H1 (cell line): ENCODE data around the gene FOSL1. TPM values are rescaled to one million over a fixed set of nuclear protein-coding genes. Genes with fewer than 3 reads are reported as not detected.

ENCODE experiments used
- CTCF ChIA-PET: fragments of 300-600 bp; sonication (Branson Sonifier 250); formaldehyde crosslinking; loops from one replicate; lab custom pipeline; 2021; ENCODE audit not compliant: partially characterized antibody; lab: Charles Lee
- POLR2A ChIA-PET: fragments of 300-600 bp; sonication (Branson Sonifier 250); formaldehyde crosslinking; loops from one replicate; lab custom pipeline; 2021; ENCODE audit warnings: inconsistent platforms; ENCODE audit not compliant: partially characterized antibody; lab: Charles Lee
- DNase-seq, 2 experiments: peaks; one replicate each; pipeline versions ENCODE4 v3.0.0 to v3.0.0-alpha.2; 2010 to 2022; ENCODE audit warnings: low spot score in 2 of 2, low read depth in 1 of 2, mixed read lengths in 1 of 2
- FAIRE-seq: peaks from 2 replicates; lab custom pipeline; 2011; peaks lifted over from hg19 to GRCh38; lab: Jason Lieb, UNC
- H2AFZ ChIP-seq: 2 replicates; pipeline ENCODE4 v1.8.1; 2012; ENCODE audit warnings: low read length, inconsistent platforms
- H2AK5ac ChIP-seq: 2 replicates; pipeline ENCODE4 v1.6.1; 2013; ENCODE audit warnings: low read depth, low read length
- H2BK120ac ChIP-seq: replicated peaks from 2 replicates; pipeline ENCODE3; 2013; ENCODE audit warnings: low read depth, low read length, inconsistent platforms
- H2BK12ac ChIP-seq: 2 replicates; pipeline ENCODE4 v1.6.1; 2013; ENCODE audit warnings: low read depth, low read length
- H2BK15ac ChIP-seq: 2 replicates; pipeline ENCODE4 v1.6.1; 2013; ENCODE audit warnings: low read length
- H2BK20ac ChIP-seq: 2 replicates; pipeline ENCODE4 v1.6.1; 2013; ENCODE audit warnings: low read length
- H2BK5ac ChIP-seq: 2 replicates; pipeline ENCODE4 v1.6.1; 2013; ENCODE audit warnings: low read depth, low read length
- H3K14ac ChIP-seq: 2 replicates; pipeline ENCODE4 v1.6.1; 2013; ENCODE audit warnings: inconsistent platforms; ENCODE audit not compliant: insufficient read length
- H3K18ac ChIP-seq: 2 replicates; pipeline ENCODE4 v1.6.1; 2013; ENCODE audit warnings: low read length; ENCODE audit errors: extremely low read depth
- H3K23ac ChIP-seq: 2 replicates; pipeline ENCODE4 v1.6.1; 2013; ENCODE audit warnings: inconsistent platforms; ENCODE audit not compliant: insufficient read length
- H3K23me2 ChIP-seq: 2 replicates; pipeline ENCODE4 v1.6.1; 2013; ENCODE audit warnings: low read depth, low read length
- H3K27ac ChIP-seq: 2 replicates; pipeline ENCODE4 v1.6.1; 2011; ENCODE audit warnings: low read depth, low read length, inconsistent platforms
- H3K27me3 ChIP-seq, 4 experiments: replicated peaks in 1 of 4; 1 replicate in 1 of 4; 2 replicates in 3 of 4; pipeline versions ENCODE4 v1.6.1 to v1.8.1; 2011 to 2013; ENCODE audit warnings: low read length in 3 of 4, mild to moderate bottlenecking in 3 of 4, inconsistent platforms in 2 of 4, mixed read lengths in 2 of 4, moderate library complexity in 1 of 4; ENCODE audit not compliant: control insufficient read depth in 3 of 4, insufficient read depth in 3 of 4; ENCODE audit errors: extremely low read depth in 1 of 4
- H3K36me3 ChIP-seq, 4 experiments: 2 replicates each; pipeline versions ENCODE4 v1.6.1 to v1.8.1; 2011 to 2013; ENCODE audit warnings: mild to moderate bottlenecking in 4 of 4, low read length in 3 of 4, moderate library complexity in 2 of 4, control low read depth in 1 of 4, inconsistent platforms in 1 of 4; ENCODE audit not compliant: insufficient read depth in 4 of 4, control insufficient read depth in 2 of 4
- H3K4ac ChIP-seq: replicated peaks from 2 replicates; pipeline ENCODE3; 2013; ENCODE audit warnings: low read length, low read depth, mixed read lengths, inconsistent platforms; ENCODE audit not compliant: insufficient read length
- H3K4me1 ChIP-seq, 4 experiments: replicated peaks in 1 of 4; 1 replicate in 1 of 4; 2 replicates in 3 of 4; pipeline versions ENCODE4 v1.6.1 to v1.8.1; 2011 to 2013; ENCODE audit warnings: low read length in 3 of 4, inconsistent platforms in 2 of 4, mixed read lengths in 1 of 4; ENCODE audit not compliant: insufficient read depth in 4 of 4, control insufficient read depth in 3 of 4
- H3K4me2 ChIP-seq, 2 experiments: 2 replicates each; pipeline versions ENCODE4 v1.6.1 to v1.8.1; 2011 to 2013; ENCODE audit warnings: low read depth in 2 of 2, low read length in 2 of 2, control low read depth in 1 of 2, inconsistent platforms in 1 of 2, mild to moderate bottlenecking in 1 of 2; ENCODE audit not compliant: insufficient read depth in 1 of 2
- H3K4me3 ChIP-seq, 4 experiments: fragments of 200-600, 300-600 bp in 1 of 4; sonication (generic), shearing (Covaris generic), sonication (Bioruptor Twin) in 1 of 4; 2 replicates each; pipeline versions ENCODE4 v1.5.1 to v1.8.1; 2011 to 2016; ENCODE audit warnings: low read length in 4 of 4, low read depth in 3 of 4, control low read depth in 2 of 4, inconsistent platforms in 2 of 4, mild to moderate bottlenecking in 2 of 4, mixed read lengths in 1 of 4, moderate library complexity in 1 of 4; ENCODE audit not compliant: insufficient read depth in 2 of 4; ENCODE audit errors: extremely low read depth in 1 of 4
- H3K56ac ChIP-seq: replicated peaks from 2 replicates; pipeline ENCODE3; 2013; ENCODE audit warnings: low read depth, mild to moderate bottlenecking, mixed read lengths, low read length, inconsistent platforms; ENCODE audit not compliant: insufficient read length
- H3K79me1 ChIP-seq: 2 replicates; pipeline ENCODE4 v1.6.1; 2013; ENCODE audit warnings: low read depth, low read length, control low read depth
- H3K79me2 ChIP-seq, 2 experiments: 2 replicates each; pipeline versions ENCODE4 v1.6.1 to v1.8.1; 2012 to 2013; ENCODE audit warnings: low read length in 2 of 2, mild to moderate bottlenecking in 2 of 2, inconsistent platforms in 1 of 2; ENCODE audit not compliant: insufficient read depth in 2 of 2, control insufficient read depth in 1 of 2
- H3K9ac ChIP-seq, 4 experiments: replicated peaks in 1 of 4; 1 replicate in 1 of 4; 2 replicates in 3 of 4; pipeline versions ENCODE4 v1.6.1 to v1.8.1; 2011 to 2013; ENCODE audit warnings: low read depth in 3 of 4, low read length in 3 of 4, control low read depth in 2 of 4, mild to moderate bottlenecking in 2 of 4, moderate library complexity in 2 of 4, inconsistent platforms in 1 of 4; ENCODE audit errors: extremely low read depth in 1 of 4
- H3K9me3 ChIP-seq, 2 experiments: 2 replicates each; pipeline versions ENCODE4 v1.6.1 to v1.8.1; 2012 to 2013; ENCODE audit warnings: mild to moderate bottlenecking in 2 of 2, moderate library complexity in 2 of 2, control low read depth in 1 of 2, inconsistent platforms in 1 of 2, low read depth in 1 of 2, low read length in 1 of 2, mixed read lengths in 1 of 2; ENCODE audit not compliant: insufficient read depth in 2 of 2
- H4K20me1 ChIP-seq, 2 experiments: replicated peaks in 1 of 2; 2 replicates each; pipeline versions ENCODE3 to v1.8.1; 2011 to 2013; ENCODE audit warnings: inconsistent platforms in 2 of 2, low read length in 2 of 2, mild to moderate bottlenecking in 1 of 2; ENCODE audit not compliant: insufficient read depth in 2 of 2, control insufficient read depth in 1 of 2
- H4K5ac ChIP-seq: 2 replicates; pipeline ENCODE4 v1.6.1; 2013; ENCODE audit warnings: low read length, low read depth, mixed read lengths, inconsistent platforms; ENCODE audit not compliant: insufficient read length
- H4K8ac ChIP-seq: 2 replicates; pipeline ENCODE4 v1.8.0; 2013; ENCODE audit warnings: mild to moderate bottlenecking, moderate library complexity, low read length, inconsistent platforms; ENCODE audit not compliant: insufficient read depth; ENCODE audit errors: extremely low read depth
- H4K91ac ChIP-seq: replicated peaks from 2 replicates; pipeline ENCODE3; 2013; ENCODE audit warnings: low read length, mixed read lengths, inconsistent platforms; ENCODE audit not compliant: insufficient read length
- CHD1 ChIP-seq: IDR thresholded peaks from 2 replicates; pipeline ENCODE4 v1.6.1; 2012; ENCODE audit warnings: low read depth, low read length, improper control_type of control experiment
- CHD2 ChIP-seq: IDR thresholded peaks from 2 replicates; pipeline ENCODE4 v1.6.1; 2012; ENCODE audit warnings: low read length, improper control_type of control experiment
- CTBP2 ChIP-seq: IDR thresholded peaks from 2 replicates; pipeline ENCODE4 v1.7.0; 2011; ENCODE audit warnings: borderline replicate concordance, mild to moderate bottlenecking, moderate library complexity, mixed read lengths, low read length; ENCODE audit not compliant: insufficient read depth, insufficient read length
- GABPA ChIP-seq: IDR thresholded peaks from 2 replicates; pipeline ENCODE4 v1.6.1; 2011; ENCODE audit warnings: mild to moderate bottlenecking, low read length, moderate library complexity, borderline replicate concordance; ENCODE audit not compliant: insufficient read depth
- PHF8 ChIP-seq: fragments of 200-600 bp; sonication (generic); conservative IDR thresholded peaks from 2 replicates; pipeline ENCODE4 v1.7.1; 2012; ENCODE audit warnings: low read depth, mild to moderate bottlenecking, inconsistent platforms, low read length, moderate library complexity
- WGBS, 2 experiments: shearing (Covaris generic) in 1 of 2; methylation state at CpG; one replicate each; pipeline versions ENCODE4 v1.1.6 to v1.1.7; 2013 to 2015; ENCODE audit warnings: low lambda C conversion rate in 2 of 2, mixed read lengths in 2 of 2, inconsistent platforms in 1 of 2, low coverage in 1 of 2, missing lambda C conversion rate in 1 of 2; ENCODE audit not compliant: insufficient replicate concordance in 2 of 2, insufficient coverage in 1 of 2, insufficient read length in 1 of 2; ENCODE audit errors: extremely low coverage in 1 of 2, missing lambda C conversion rate in 1 of 2; 5-methylcytosine and 5-hydroxymethylcytosine counted together
- polyA plus RNA-seq, 7 experiments: library from polyadenylated mRNA; depleted of rRNA in 3 of 7; stranded (reverse) in 5 of 7; unstranded in 2 of 7; fragments of >200 nt in 5 of 7; fragments of 200-250 nt in 2 of 7; gene quantifications; 1 replicate in 5 of 7; 2 replicates in 1 of 7; 4 replicates in 1 of 7; pipeline versions ENCODE4 v1.2.1 to v1.2.3, GENCODE V29; 2011 to 2013; ENCODE audit warnings: missing spikeins in 2 of 7, mixed read lengths in 2 of 7
- total RNA-seq: library from RNA; stranded (reverse); fragmentation: NEBNext Ultra II Directional; extraction: Animal tissue kit (Norgen Biotek cat#: 25700); gene quantifications from 2 replicates; pipeline ENCODE4 v1.2.1, GENCODE V29; 2021

The FOSL1 gene
- total and polyA plus RNA-seq, 2 of the 8 experiments (the other 6 are each of a cell fraction or from before 2014, with no cell fraction given) = 6.3 to 7.2 TPM

DNA sequence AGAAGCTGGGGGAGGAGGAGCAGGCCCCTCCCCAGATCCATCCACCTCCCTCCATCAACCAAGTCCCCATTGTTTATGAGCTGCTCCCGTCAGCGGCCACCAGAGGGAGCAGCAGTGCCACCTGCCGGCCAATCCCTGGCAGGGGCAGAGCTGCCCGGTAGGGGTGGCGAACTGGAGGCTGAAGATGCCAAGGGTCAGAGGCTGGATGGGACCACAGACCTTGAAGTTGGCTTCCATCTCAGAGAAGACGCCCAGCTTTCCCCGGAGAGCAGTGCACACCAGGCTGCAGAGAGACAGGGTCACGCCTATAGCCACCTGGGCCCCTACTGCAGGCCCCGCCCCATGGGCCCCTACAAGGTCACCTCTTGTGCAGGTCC lies 15.5 kb downstream of the FOSL1 start:
- FAIRE-seq (peak; percentile 58), DNase-seq (peak in 1 of 2 experiments; percentile 90)
- peaks cover 0 to 4% of the 10 kb centered on the region in 2 experiments; a peak in 1 of 4 replicates for H3K79me2 ChIP-seq
- peaks cover 6 to 7% of the 10 kb centered on the region in 2 experiments for H4K20me1 ChIP-seq
- H2BK12ac ChIP-seq = no peak overlapping the region
- H3K27ac ChIP-seq = no peak overlapping the region
- no peak overlapping the region for H4K5ac ChIP-seq
- no peak overlapping the region for H3K4me3 ChIP-seq
- H3K79me1 ChIP-seq = no peaks in the 10 kb centered on the region
- H2AK5ac ChIP-seq = no peak overlapping the region
- H3K9ac ChIP-seq = no peak overlapping the region
- WGBS, 2 experiments = 37% methylated on average over 9 of the region's 9 CpGs; no CpG with 5 or more reads in 1 of the 2 experiments
- H2BK120ac ChIP-seq = no peak overlapping the region
- ChIA-PET POLR2A (interaction anchor here (0.6 to 39.7 kb wide), 3 partner anchors 25 to 167 kb away, joined by 3 to 1071 read pairs (median 4); partner anchors contain the start of genes CFL1, EFEMP2 and MUS81), CTCF (interaction anchor here (0.6 to 19.6 kb wide), 63 partner anchors 7 to 1557 kb away, joined by 3 to 283 read pairs (median 4); partner anchors contain the start of genes BANF1, CATSPER1, CCDC85B and CFL1)
- H3K23ac ChIP-seq = no peak overlapping the region
- peaks cover 0 to 4% (median 3%) of the 10 kb centered on the region in 4 experiments; a peak in 6 of 7 replicates for H3K27me3 ChIP-seq
- no peak overlapping the region for H3K14ac ChIP-seq
- no peaks in the 10 kb centered on the region for H3K9me3 ChIP-seq
- H3K18ac ChIP-seq = no peak overlapping the region
- peaks cover 12% of the 10 kb centered on the region for H3K23me2 ChIP-seq
- no peak overlapping the region for H4K8ac ChIP-seq
- no peak overlapping the region for H2BK15ac ChIP-seq
- H3K36me3 ChIP-seq = peaks cover 8 to 22% (median 18%) of the 10 kb centered on the region in 4 experiments; a peak in 7 of 8 replicates
- H3K4me1 ChIP-seq = peaks cover 0 to 12% (median 7%) of the 10 kb centered on the region in 4 experiments; a peak in 5 of 7 replicates
- no peak overlapping the region for H3K4me2 ChIP-seq
- no peak overlapping the region for H4K91ac ChIP-seq
- no peak overlapping the region for H3K4ac ChIP-seq
- no peak overlapping the region for H2BK5ac ChIP-seq
- H2AFZ ChIP-seq = no peak overlapping the region
- no peak overlapping the region for H3K56ac ChIP-seq
- no peak overlapping the region for H2BK20ac ChIP-seq
- TF ChIP-seq PHF8 (no peak), GABPA (peak; percentile 59; the same call in 1 of the 2 replicates), CHD1 (no peak), CHD2 (0 out of 2 replicates have a peak, but pooled peaks have one; percentile 26), CTBP2 (no peak)
